ENCODE results near the gene GSE1.

The GSE1 gene

GRCh38 chr16:85685251-85685650 is 72.1 kb downstream of the GSE1 start:
- TF ChIP-seq, protein P1, sequence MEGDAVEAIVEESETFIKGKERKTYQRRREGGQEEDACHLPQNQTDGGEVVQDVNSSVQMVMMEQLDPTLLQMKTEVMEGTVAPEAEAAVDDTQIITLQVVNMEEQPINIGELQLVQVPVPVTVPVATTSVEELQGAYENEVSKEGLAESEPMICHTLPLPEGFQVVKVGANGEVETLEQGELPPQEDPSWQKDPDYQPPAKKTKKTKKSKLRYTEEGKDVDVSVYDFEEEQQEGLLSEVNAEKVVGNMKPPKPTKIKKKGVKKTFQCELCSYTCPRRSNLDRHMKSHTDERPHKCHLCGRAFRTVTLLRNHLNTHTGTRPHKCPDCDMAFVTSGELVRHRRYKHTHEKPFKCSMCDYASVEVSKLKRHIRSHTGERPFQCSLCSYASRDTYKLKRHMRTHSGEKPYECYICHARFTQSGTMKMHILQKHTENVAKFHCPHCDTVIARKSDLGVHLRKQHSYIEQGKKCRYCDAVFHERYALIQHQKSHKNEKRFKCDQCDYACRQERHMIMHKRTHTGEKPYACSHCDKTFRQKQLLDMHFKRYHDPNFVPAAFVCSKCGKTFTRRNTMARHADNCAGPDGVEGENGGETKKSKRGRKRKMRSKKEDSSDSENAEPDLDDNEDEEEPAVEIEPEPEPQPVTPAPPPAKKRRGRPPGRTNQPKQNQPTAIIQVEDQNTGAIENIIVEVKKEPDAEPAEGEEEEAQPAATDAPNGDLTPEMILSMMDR (IDR thresholded peaks at IDR 0.05), result no peak
- peaks cover 0 to 18% of the 10 kb centered on the region in 2 donors for H3K27me3 ChIP-seq
- no peak overlapping the region for H3K27ac ChIP-seq
- H3K36me3 ChIP-seq, result no peaks in the 10 kb centered on the region
- no peaks in the 10 kb centered on the region for H3K9me3 ChIP-seq
- H3K4me3 ChIP-seq, result no peak overlapping the region
- DNase-seq, result no peak
- H3K4me1 ChIP-seq, result peaks cover 0 to 22% (median 12%) of the 10 kb centered on the region in 4 donors
- intact Hi-C loops (cut with DNase I; ENCODE audit: low total_unique reads), result no loop called here

DNA sequence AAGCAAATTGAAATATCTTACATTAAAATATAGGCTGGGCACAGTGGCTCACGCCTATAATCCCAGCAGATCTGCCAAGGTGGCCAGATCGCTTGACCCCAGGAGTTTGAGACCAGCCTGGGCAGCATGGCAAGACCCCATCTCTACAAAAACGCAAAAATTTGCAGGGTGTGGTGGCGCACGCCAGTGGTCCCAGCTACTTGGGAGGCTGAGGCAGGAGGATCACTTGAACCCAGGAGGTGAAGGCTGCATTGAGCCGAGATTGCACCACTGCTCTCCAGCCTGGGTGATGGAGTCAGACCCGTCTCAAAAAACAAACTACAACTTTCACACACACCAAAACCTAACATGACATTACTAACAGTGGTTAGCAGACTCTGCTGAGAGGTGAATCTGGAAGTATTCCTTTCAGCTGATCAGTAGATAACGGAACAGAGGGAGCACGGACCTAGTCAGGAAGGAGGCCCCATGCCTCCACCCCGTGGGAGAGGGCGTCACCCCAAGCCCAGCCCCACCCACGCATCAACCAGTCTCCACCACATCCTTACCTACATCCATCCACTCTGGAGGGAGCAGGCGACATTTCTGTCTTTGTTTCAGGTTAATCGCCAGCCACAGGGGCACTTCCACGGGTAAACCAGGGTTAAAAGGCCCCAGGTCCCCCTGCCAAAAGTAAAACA is 73.9 kb downstream of the GSE1 start:
- Histone ChIP-seq H3K9me3 (no peaks in the 10 kb centered on the region), H3K4me3 (no peak overlapping the region), H3K4me1 (peaks cover 0 to 22% (median 12%) of the 10 kb centered on the region in 4 donors), H3K27ac (no peak overlapping the region), H3K27me3 (peaks cover 0 to 18% of the 10 kb centered on the region in 2 donors), H3K36me3 (no peaks in the 10 kb centered on the region)
- TF ChIP-seq, protein P1 (IDR thresholded peaks at IDR 0.05), result no peak
- DNase-seq, result no peak
- intact Hi-C loops (cut with DNase I; ENCODE audit: low total_unique reads), result no loop called here

GRCh38 chr16:85687651-85688471 is 74.7 kb downstream of the GSE1 start:
- H3K4me1 ChIP-seq, result peaks cover 0 to 22% (median 12%) of the 10 kb centered on the region in 4 donors
- H3K9me3 ChIP-seq, result no peaks in the 10 kb centered on the region
- H3K36me3 ChIP-seq, result no peaks in the 10 kb centered on the region
- no peak for DNase-seq
- peaks cover 0 to 18% of the 10 kb centered on the region in 2 donors for H3K27me3 ChIP-seq
- H3K27ac ChIP-seq, result no peak overlapping the region
- intact Hi-C loops (cut with DNase I; ENCODE audit: low total_unique reads), result no loop called here
- peak overlapping the region; percentile 56 to 78 for H3K4me3 ChIP-seq
- TF ChIP-seq, protein P1 (IDR thresholded peaks at IDR 0.05), result no peak

DNA sequence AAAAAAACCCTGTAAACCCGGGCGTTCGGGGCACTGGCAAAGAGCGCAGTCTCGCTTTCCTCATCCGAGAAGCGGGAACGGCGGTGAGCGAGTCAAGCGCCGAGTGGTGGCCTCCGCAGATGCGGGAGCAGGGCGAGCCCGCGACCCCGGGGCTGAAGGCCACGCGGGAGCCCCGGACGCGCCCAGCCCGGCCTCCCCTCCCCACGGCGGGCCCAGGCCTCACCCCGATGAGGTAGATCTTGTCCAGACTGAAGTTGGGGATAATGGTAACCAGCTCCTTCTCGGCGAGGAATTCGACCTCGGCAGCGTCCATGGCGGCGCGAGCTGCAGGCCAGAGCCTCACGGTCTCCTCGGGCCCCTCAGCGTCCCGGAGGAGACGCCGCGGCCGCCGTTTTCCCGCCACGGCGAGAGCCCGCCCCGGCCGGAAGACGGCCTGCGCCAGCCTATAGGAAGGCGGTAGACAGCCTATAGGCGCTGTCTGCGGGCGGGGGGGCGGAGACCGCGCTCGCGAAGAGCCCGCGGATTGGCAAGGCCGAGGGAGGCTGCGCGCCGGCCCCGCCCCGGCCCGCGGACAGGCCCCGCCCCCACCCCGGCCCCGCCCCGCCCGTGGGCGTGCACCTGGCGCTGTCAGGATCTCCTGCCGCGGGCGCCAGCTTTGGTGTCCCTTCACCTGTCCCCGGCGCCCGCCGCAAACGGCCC is 75.6 kb downstream of the GSE1 start, which contains the start of gene GINS2:
Gene GINS2 (minus strand): TSS at position 369 of the 699 bp plus-strand sequence. CDS start 56 bp downstream, at position 313.
- Histone ChIP-seq H3K36me3 (no peaks in the 10 kb centered on the region), H3K9me3 (no peaks in the 10 kb centered on the region), H3K27ac (no peak within 1 kb of the TSS), H3K4me1 (peaks cover 0 to 22% (median 12%) of the 10 kb centered on the region in 4 donors), H3K27me3 (peaks cover 0 to 18% of the 10 kb centered on the region in 2 donors), H3K4me3 (peak within 1 kb of the TSS; percentile 56 to 78)
- DNase-seq, result peak; percentile 78 to 92
- intact Hi-C loops (cut with DNase I; ENCODE audit: low total_unique reads), result no loop called here
- TF ChIP-seq, protein P1 (IDR thresholded peaks at IDR 0.05), result no peak

DNA sequence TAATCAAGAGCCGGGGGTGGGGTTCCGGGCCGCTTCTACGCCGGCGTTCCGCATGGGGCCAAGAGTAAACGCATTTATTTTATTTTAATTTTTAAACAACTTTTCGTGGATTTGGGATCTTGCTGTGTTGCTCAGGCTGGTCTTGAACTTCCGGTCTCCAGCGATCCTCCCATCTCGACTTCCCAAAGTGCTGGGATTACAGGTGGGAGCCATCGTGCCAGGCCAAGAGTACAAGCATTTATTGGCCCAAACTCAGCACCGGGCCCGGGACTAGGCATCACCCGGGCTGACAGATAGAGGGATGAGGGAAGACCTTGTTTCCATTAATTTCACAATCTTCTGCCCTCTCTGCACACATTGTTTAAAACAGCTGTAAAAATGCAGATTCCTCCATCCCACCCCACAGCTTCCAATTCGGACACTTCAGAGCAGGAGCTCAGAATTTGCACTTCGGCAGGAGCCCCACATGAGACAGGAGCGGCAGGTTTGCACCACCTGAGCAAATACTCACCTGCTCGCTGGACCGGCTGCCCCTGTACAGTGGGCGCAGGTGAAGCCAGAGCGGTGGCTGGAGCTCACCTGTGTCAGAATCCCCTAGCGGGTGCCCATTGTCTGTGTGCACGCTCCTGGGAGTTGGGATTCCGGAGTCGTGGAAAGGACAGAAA is 76.3 kb downstream of the GSE1 start:
- Histone ChIP-seq H3K27me3 (peaks cover 0 to 18% of the 10 kb centered on the region in 2 donors), H3K36me3 (no peaks in the 10 kb centered on the region), H3K4me1 (peaks cover 0 to 22% (median 12%) of the 10 kb centered on the region in 4 donors), H3K9me3 (no peaks in the 10 kb centered on the region), H3K27ac (no peak overlapping the region), H3K4me3 (peak overlapping the region; percentile 56 to 78)
- DNase-seq, result no peak
- intact Hi-C loops (cut with DNase I; ENCODE audit: low total_unique reads), result no loop called here
- TF ChIP-seq, protein P1 (IDR thresholded peaks at IDR 0.05), result no peak
